GM21390 (cell line): Measurements from ENCODE around the gene TNF.

ENCODE experiments used
- ATAC-seq: cut with Tn5 transposase; IDR thresholded peaks from one replicate; pipeline ENCODE4 v1.9.1; 2021; ENCODE audit not compliant: unreplicated experiment

The TNF gene

GRCh38 chr6:31575335-31575901 is at the start of gene TNF:
Gene TNF (plus strand): TSS chr6:31575565. CDS start chr6:31575742, 177 bp downstream.
- ATAC-seq: no peak

DNA sequence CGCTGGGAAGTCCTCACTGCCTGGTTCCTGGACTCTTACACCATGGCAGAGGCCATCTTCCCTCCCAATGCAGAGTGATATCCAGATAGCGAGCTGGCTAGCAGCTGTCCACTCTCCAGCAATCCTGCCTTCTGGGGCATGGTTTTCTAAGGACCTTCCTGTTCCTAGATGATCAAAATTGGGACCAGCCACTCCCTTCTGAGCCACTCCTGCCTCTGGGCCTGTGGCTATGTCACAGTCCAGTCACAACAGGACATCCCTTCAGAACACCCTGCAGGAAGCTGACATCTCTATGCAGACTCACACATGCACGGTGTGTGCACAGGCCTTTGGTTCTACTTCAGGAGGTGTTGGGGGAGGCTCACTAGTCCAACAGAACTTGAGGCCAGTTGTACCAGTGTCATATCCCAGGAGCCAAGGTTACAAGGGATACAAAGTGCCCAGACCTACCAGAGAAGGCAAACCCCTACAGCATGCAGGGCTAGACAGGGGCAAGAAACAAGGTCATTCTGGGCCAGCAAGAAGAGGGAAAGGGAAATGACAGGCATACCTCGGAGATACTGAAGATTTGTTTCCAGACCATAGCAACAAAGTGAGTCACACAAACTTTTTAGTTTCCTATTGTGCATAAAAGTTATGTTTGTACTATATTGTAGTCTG is 49.3 kb upstream of the TNF start:
- ATAC-seq: no peak

DNA sequence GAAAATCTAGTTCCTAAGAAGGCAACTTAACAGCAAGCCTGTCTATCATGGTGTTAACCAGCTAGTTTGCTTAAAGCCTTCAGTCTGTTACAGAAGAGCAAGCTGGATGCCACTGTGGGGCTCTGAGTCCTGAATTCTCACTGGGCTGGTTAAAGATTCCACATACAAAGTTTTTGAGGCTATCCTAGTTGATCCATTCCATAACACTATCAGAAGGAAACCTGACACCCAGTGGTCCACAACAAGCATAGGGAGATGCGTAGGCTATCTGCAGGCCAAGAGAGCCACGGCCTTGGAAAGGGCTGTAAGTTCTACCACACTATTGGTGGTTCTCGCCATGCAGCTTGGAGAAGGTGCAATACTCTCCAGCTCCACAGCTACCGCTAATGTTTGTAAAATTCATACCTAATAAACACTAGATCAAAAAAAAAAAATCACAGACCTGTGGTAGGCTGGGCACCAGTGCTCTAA is 47.0 kb upstream of the TNF start:
- ATAC-seq: no peak

- no peak for ATAC-seq
Measured at GRCh38 chr6:31528821-31529328, 46.5 kb upstream of the TNF start, which contains the start of gene MCCD1. Gene MCCD1 (plus strand): TSS chr6:31528962. CDS start chr6:31529015, 53 bp downstream.

- ATAC-seq: no peak
Measured at GRCh38 chr6:31529329-31530150, 45.8 kb upstream of the TNF start.

DNA sequence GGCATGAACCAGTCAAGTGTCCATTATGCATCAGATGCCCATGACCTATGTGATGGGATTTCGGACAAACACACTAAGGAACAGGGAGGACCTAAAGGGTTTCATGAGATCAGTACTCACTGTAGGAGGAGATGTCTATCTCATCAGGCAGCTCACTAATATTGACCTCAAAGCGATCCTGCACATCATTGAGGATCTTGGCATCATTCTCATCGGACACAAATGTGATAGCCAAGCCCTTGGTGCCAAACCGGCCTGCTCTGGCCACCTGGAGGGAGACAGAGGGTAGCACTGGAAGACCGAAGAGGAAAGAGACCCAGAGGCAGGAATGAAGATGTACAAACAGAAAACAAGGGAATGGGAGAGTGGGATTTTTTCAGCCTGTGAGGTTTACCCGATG is 44.7 kb upstream of the TNF start:
- ATAC-seq: no peak

- no peak for ATAC-seq
Measured at GRCh38 chr6:31531162-31531561, 44.2 kb upstream of the TNF start.

GRCh38 chr6:31531771-31532643 is 43.4 kb upstream of the TNF start:
- no peak for ATAC-seq

GRCh38 chr6:31532644-31533454 is 42.5 kb upstream of the TNF start:
- ATAC-seq: no peak

DNA sequence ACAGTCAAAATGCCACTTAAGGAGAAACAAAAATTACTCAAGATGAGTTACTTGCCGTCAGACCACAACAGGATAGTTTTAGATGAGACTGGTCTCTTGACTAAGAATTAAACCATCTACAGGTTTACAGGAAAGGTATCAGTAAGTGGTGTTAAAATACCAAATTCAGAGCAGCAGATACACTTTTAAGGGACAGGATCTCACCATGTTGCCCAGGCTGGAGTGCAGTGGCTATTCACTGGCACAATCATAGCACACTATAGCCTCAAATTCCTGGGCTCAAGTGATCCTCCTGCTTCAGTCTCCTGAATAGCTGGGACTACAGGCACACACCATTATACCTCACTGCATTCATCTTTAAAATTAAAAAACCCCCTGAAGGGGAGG is 41.9 kb upstream of the TNF start:
- no peak for ATAC-seq

- no peak for ATAC-seq
Measured at GRCh38 chr6:31534011-31534410, 41.4 kb upstream of the TNF start.

DNA sequence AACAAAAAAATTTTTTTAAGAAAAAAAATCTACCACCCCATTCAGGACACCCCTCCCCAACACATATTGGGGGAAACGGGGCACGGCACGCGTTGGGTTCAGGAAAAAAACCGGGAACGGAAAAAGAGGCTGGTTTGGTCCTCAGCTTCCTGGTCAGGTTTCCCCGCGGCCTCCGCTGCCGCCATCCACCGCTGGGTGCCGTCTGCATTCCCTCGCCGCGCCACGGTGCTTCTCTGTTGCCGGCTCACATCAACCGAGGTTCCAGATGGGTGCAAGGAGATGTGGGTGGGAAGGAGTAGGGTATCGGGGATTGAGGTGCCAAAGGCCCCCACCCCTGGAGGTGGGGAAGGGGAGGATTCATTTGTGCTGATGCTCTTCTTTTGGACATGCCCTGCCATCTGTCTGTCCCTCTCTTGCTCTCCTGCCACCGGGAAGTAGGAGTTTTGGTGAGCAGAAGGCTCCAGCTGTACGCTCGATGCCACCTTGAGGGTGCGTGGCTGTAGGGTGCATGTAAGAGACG is 40.8 kb upstream of the TNF start:
- no peak for ATAC-seq

DNA sequence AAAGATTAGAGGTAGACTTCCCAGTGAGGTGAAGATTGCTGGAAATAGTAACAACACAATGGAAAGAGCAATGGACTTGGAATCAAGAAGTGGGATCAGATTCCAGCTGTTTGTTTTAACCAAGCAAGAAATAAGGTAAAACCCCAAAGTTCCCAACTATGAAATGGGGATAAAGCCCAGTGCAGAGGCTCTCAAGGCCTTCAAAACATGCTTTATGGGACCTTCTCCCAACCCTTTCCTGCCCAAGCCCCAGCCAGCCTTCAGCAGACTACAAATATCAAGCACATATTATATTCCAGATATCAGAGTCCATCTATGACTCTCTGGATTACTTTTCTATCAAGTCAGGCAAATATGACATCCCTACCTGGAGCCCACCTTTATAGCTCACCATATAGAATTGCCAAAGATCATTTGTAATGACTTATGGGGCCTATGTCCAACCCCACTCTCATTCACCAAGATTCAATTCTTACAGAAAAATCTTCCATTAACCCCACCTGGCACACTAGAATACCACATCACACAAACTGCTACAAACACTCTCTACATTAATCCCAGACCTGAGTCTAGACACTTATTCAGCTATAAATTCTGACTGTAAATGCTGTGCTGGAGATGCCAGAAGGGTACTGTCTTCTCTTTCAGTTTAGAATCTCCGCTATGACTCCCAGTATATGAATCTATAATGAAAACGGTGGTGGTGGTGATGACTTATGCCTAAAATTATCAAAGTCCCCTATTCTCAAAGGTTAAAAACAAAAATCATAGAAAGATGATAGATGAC is 39.6 kb upstream of the TNF start:
- no peak for ATAC-seq

- no peak for ATAC-seq
Measured at GRCh38 chr6:31538805-31539400, 36.5 kb upstream of the TNF start.

GRCh38 chr6:31540640-31541039 is 34.7 kb upstream of the TNF start:
- no peak for ATAC-seq

- ATAC-seq: no peak
Measured at GRCh38 chr6:31541059-31541657, 34.2 kb upstream of the TNF start.

- peak; percentile 62 for ATAC-seq
Measured at GRCh38 chr6:31541658-31542521, 33.5 kb upstream of the TNF start, which contains the start of gene DDX39B. Gene DDX39B (minus strand): TSS chr6:31542003. CDS start chr6:31540532, 1,471 bp downstream.
